WTC11 (cell line): ENCODE data around the gene ASTN2.

ENCODE experiments used
- ATF3 ChIP-seq: sonication (generic); formaldehyde crosslinking; conservative IDR thresholded peaks from 2 replicates; pipeline ENCODE4 v1.8.1; 2022; ENCODE audit warnings: mild to moderate bottlenecking, missing genetic modification reagents
- ETV6 ChIP-seq: sonication (generic); formaldehyde crosslinking; IDR thresholded peaks from 2 replicates; pipeline ENCODE4 v1.8.1; 2022; ENCODE audit warnings: mild to moderate bottlenecking, missing genetic modification reagents
- ZNF121 ChIP-seq: sonication (generic); formaldehyde crosslinking; IDR thresholded peaks from 2 replicates; pipeline ENCODE4 v1.8.0; 2023; ENCODE audit warnings: missing genetic modification reagents
- ZNF512 ChIP-seq: sonication (generic); formaldehyde crosslinking; IDR thresholded peaks from 2 replicates; pipeline ENCODE4 v1.8.1; 2022; ENCODE audit warnings: missing genetic modification reagents, borderline replicate concordance
- TF ChIP-seq, protein P1 (sequence below): fragments of 200-600 bp; IDR thresholded peaks from 2 replicates; pipeline ENCODE4 v1.8.0; 2022; ENCODE audit warnings: antibody characterized with exemption

DNA sequence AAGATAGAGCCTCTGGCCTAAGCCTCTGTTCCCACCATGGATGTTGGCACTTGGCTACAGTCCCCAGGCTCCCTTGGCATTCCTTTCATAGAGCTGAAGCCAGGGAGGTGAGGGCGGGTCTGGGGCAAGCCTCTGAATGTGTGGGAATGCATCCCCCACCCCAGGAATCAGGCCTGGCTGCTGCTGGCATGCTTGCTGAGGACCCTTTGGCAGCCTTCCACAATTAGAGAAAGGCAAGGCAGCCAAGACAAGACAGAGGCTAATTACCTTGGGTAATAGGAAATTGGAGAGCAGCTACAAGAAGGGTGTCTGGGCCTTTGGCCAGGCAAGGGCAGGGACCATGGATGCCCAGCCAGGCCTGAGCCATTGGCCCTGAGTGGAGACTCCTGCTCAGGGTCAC is 932.1 kb downstream of the ASTN2 start:
- no peak for TF ChIP-seq ZNF512 (CRISPR knock-in tag)
- TF ChIP-seq, protein P1, sequence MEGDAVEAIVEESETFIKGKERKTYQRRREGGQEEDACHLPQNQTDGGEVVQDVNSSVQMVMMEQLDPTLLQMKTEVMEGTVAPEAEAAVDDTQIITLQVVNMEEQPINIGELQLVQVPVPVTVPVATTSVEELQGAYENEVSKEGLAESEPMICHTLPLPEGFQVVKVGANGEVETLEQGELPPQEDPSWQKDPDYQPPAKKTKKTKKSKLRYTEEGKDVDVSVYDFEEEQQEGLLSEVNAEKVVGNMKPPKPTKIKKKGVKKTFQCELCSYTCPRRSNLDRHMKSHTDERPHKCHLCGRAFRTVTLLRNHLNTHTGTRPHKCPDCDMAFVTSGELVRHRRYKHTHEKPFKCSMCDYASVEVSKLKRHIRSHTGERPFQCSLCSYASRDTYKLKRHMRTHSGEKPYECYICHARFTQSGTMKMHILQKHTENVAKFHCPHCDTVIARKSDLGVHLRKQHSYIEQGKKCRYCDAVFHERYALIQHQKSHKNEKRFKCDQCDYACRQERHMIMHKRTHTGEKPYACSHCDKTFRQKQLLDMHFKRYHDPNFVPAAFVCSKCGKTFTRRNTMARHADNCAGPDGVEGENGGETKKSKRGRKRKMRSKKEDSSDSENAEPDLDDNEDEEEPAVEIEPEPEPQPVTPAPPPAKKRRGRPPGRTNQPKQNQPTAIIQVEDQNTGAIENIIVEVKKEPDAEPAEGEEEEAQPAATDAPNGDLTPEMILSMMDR = no peak
- no peak for TF ChIP-seq ATF3 (CRISPR knock-in tag)
- TF ChIP-seq ETV6 (CRISPR knock-in tag) = no peak
- no peak for TF ChIP-seq ZNF121 (CRISPR knock-in tag)
